Stimulated activated CD4-positive, alpha-beta T cell treated with anti-CD3 and anti-CD28 coated beads, Interleukin-1b, Interleukin-23, amount 100 ng/mL, for 1 hour (primary cell): ENCODE data around the gene CYYR1.

ENCODE experiments used
- DNase-seq, 2 donors: peaks; one replicate each; pipeline ENCODE4 v3.0.0-alpha.2; 2020; ENCODE audit warnings: low read depth in 2 of 2

The CYYR1 gene

GRCh38 chr21:26437326-26438009 is 135.6 kb downstream of the CYYR1 start:
- DNase-seq, result no peak

GRCh38 chr21:26433386-26433785 is 139.7 kb downstream of the CYYR1 start:
- no peak for DNase-seq

DNA sequence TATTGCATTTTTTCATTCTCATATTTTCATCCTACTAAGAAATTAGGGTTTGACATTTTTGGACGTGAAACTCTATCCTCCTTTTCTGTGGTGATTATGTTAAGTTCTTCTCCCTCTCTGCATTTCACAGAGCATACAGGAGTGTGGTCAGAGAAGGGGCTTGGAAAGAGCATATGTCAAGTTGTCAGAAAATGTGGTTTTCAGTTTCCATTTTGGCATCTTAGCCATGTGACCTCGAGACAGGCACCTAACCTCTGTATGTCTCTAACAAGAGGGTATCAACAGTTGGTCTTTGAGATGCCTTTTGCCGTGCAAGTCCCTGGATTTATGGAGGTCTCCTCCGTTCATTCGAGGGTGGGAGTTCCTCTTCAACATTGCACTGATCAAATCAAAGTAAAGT is 140.7 kb downstream of the CYYR1 start:
- DNase-seq, result no peak

GRCh38 chr21:26425576-26425975 is 147.5 kb downstream of the CYYR1 start:
- no peak for DNase-seq

GRCh38 chr21:26423511-26423910 is 149.6 kb downstream of the CYYR1 start:
- DNase-seq, result no peak

DNA sequence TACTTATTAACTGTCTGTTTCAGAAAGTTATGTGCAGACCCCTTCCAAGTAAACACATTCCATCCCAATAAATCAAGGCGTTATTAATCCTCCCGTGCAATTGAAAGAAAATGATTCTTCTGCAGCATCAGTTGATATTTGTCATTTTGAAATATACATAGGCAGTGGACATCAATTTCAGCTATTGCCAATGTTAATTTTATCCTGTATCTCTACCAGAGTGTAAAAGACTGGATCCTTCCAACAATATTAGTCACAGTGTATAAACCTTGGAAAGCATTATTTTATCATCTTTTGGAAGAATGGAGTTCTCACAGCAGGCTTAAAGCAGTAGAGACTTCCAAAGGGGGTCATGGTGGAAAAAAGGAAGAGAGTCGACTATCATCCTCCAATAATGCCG is 150.4 kb downstream of the CYYR1 start:
- DNase-seq, result no peak

GRCh38 chr21:26422138-26422537 is 150.9 kb downstream of the CYYR1 start:
- DNase-seq, result no peak

GRCh38 chr21:26421724-26422123 is 151.4 kb downstream of the CYYR1 start:
- no peak for DNase-seq
